ENCODE data around the gene GJA4.
"Not testable (repeated sequence)": the region's sequence is repeated elsewhere in the genome, so short reads cannot be mapped to it uniquely, and the experiment has no call there.

GJA4 gene

GRCh38 chr1:34768856-34769255, 23.9 kb upstream of the GJA4 start:
- Histone ChIP-seq H3K27me3 (ENCODE audit: control insufficient read depth in 1 of 2, insufficient read depth in 2 of 2, low read length in 2 of 2) (peaks cover 0 to 9% of the 10 kb centered on the region in 2 donors), H3K27ac (ENCODE audit: low read length) (no peak overlapping the region), H3K36me3 (ENCODE audit: control insufficient read depth in 2 of 2, insufficient read depth in 2 of 2, low read length in 2 of 2) (no peaks in the 10 kb centered on the region), H3K4me1 (ENCODE audit: control insufficient read depth, insufficient read depth, low read length) (no peaks in the 10 kb centered on the region), H3K9ac (ENCODE audit: low read length in 2 of 2) (no peak overlapping the region), H3K9me3 (ENCODE audit: control insufficient read depth in 2 of 2, low read length in 2 of 2) (peaks cover 0 to 5% of the 10 kb centered on the region in 2 donors), H3K4me3 (ENCODE audit: low read length in 2 of 2) (no peak overlapping the region)

- Histone ChIP-seq H3K9ac (ENCODE audit: low read length in 2 of 2) (no peak overlapping the region), H3K4me3 (ENCODE audit: low read length in 2 of 2) (no peak overlapping the region), H3K27ac (ENCODE audit: low read length) (no peak overlapping the region), H3K36me3 (ENCODE audit: control insufficient read depth in 2 of 2, insufficient read depth in 2 of 2, low read length in 2 of 2) (no peaks in the 10 kb centered on the region), H3K27me3 (ENCODE audit: control insufficient read depth in 1 of 2, insufficient read depth in 2 of 2, low read length in 2 of 2) (peaks cover 0 to 18% of the 10 kb centered on the region in 2 donors), H3K9me3 (ENCODE audit: control insufficient read depth in 2 of 2, low read length in 2 of 2) (no peaks in the 10 kb centered on the region), H3K4me1 (ENCODE audit: control insufficient read depth, insufficient read depth, low read length) (no peaks in the 10 kb centered on the region)
Observed at GRCh38 chr1:34770891-34771504, 21.8 kb upstream of the GJA4 start.

GRCh38 chr1:34771573-34772371, 21.0 kb upstream of the GJA4 start:
- no peak overlapping the region for H3K4me3 ChIP-seq (ENCODE audit: low read length in 2 of 2)
- no peak overlapping the region for H3K9ac ChIP-seq (ENCODE audit: low read length in 2 of 2)
- no peaks in the 10 kb centered on the region for H3K36me3 ChIP-seq (ENCODE audit: control insufficient read depth in 2 of 2, insufficient read depth in 2 of 2, low read length in 2 of 2)
- H3K9me3 ChIP-seq (ENCODE audit: control insufficient read depth in 2 of 2, low read length in 2 of 2), result no peaks in the 10 kb centered on the region
- no peak overlapping the region for H3K27ac ChIP-seq (ENCODE audit: low read length)
- H3K4me1 ChIP-seq (ENCODE audit: control insufficient read depth, insufficient read depth, low read length), result no peaks in the 10 kb centered on the region
- H3K27me3 ChIP-seq (ENCODE audit: control insufficient read depth in 1 of 2, insufficient read depth in 2 of 2, low read length in 2 of 2), result peaks cover 4 to 19% of the 10 kb centered on the region in 2 donors

- not testable (repeated sequence) for H3K36me3 ChIP-seq (ENCODE audit: control insufficient read depth in 2 of 2, insufficient read depth in 2 of 2, low read length in 2 of 2); H3K4me3 ChIP-seq (ENCODE audit: low read length in 2 of 2); H3K4me1 ChIP-seq (ENCODE audit: control insufficient read depth, insufficient read depth, low read length); H3K27ac ChIP-seq (ENCODE audit: low read length); H3K9ac ChIP-seq (ENCODE audit: low read length in 2 of 2); H3K9me3 ChIP-seq (ENCODE audit: control insufficient read depth in 2 of 2, low read length in 2 of 2)
- H3K27me3 ChIP-seq (ENCODE audit: control insufficient read depth in 1 of 2, insufficient read depth in 2 of 2, low read length in 2 of 2), result peaks cover 12 to 25% of the 10 kb centered on the region in 2 donors
Observed at GRCh38 chr1:34773114-34773513, 19.7 kb upstream of the GJA4 start.

- Histone ChIP-seq H3K36me3 (ENCODE audit: control insufficient read depth in 2 of 2, insufficient read depth in 2 of 2, low read length in 2 of 2) (no peaks in the 10 kb centered on the region), H3K9ac (ENCODE audit: low read length in 2 of 2) (no peak overlapping the region), H3K27ac (ENCODE audit: low read length) (no peak overlapping the region), H3K4me1 (ENCODE audit: control insufficient read depth, insufficient read depth, low read length) (no peaks in the 10 kb centered on the region), H3K27me3 (ENCODE audit: control insufficient read depth in 1 of 2, insufficient read depth in 2 of 2, low read length in 2 of 2) (peaks cover 22 to 29% of the 10 kb centered on the region in 2 donors), H3K9me3 (ENCODE audit: control insufficient read depth in 2 of 2, low read length in 2 of 2) (no peaks in the 10 kb centered on the region), H3K4me3 (ENCODE audit: low read length in 2 of 2) (no peak overlapping the region)
Observed at GRCh38 chr1:34774957-34775356, 17.8 kb upstream of the GJA4 start.

- Histone ChIP-seq H3K9me3 (ENCODE audit: control insufficient read depth in 2 of 2, low read length in 2 of 2) (no peaks in the 10 kb centered on the region), H3K27ac (ENCODE audit: low read length) (no peak overlapping the region), H3K4me1 (ENCODE audit: control insufficient read depth, insufficient read depth, low read length) (peaks cover 10% of the 10 kb centered on the region), H3K27me3 (ENCODE audit: control insufficient read depth in 1 of 2, insufficient read depth in 2 of 2, low read length in 2 of 2) (peaks cover 40 to 41% of the 10 kb centered on the region in 2 donors), H3K36me3 (ENCODE audit: control insufficient read depth in 2 of 2, insufficient read depth in 2 of 2, low read length in 2 of 2) (no peaks in the 10 kb centered on the region), H3K9ac (ENCODE audit: low read length in 2 of 2) (no peak overlapping the region), H3K4me3 (ENCODE audit: low read length in 2 of 2) (no peak overlapping the region)
Observed at GRCh38 chr1:34776911-34777310, 15.9 kb upstream of the GJA4 start.

GRCh38 chr1:34777519-34778321, 15.1 kb upstream of the GJA4 start:
- H3K4me1 ChIP-seq (ENCODE audit: control insufficient read depth, insufficient read depth, low read length), result peaks cover 10% of the 10 kb centered on the region
- no peak overlapping the region for H3K9ac ChIP-seq (ENCODE audit: low read length in 2 of 2)
- no peaks in the 10 kb centered on the region for H3K9me3 ChIP-seq (ENCODE audit: control insufficient read depth in 2 of 2, low read length in 2 of 2)
- no peak overlapping the region for H3K4me3 ChIP-seq (ENCODE audit: low read length in 2 of 2)
- no peaks in the 10 kb centered on the region for H3K36me3 ChIP-seq (ENCODE audit: control insufficient read depth in 2 of 2, insufficient read depth in 2 of 2, low read length in 2 of 2)
- peaks cover 48 to 49% of the 10 kb centered on the region in 2 donors for H3K27me3 ChIP-seq (ENCODE audit: control insufficient read depth in 1 of 2, insufficient read depth in 2 of 2, low read length in 2 of 2)
- no peak overlapping the region for H3K27ac ChIP-seq (ENCODE audit: low read length)

GRCh38 chr1:34778381-34778780, 14.4 kb upstream of the GJA4 start:
- H3K27ac ChIP-seq (ENCODE audit: low read length), result no peak overlapping the region

GRCh38 chr1:34779005-34779404, 13.8 kb upstream of the GJA4 start:
- Histone ChIP-seq H3K9ac (ENCODE audit: low read length in 2 of 2) (no peak overlapping the region), H3K9me3 (ENCODE audit: control insufficient read depth in 2 of 2, low read length in 2 of 2) (no peaks in the 10 kb centered on the region), H3K27ac (ENCODE audit: low read length) (no peak overlapping the region), H3K36me3 (ENCODE audit: control insufficient read depth in 2 of 2, insufficient read depth in 2 of 2, low read length in 2 of 2) (no peaks in the 10 kb centered on the region), H3K4me1 (ENCODE audit: control insufficient read depth, insufficient read depth, low read length) (peaks cover 10% of the 10 kb centered on the region), H3K27me3 (ENCODE audit: control insufficient read depth in 1 of 2, insufficient read depth in 2 of 2, low read length in 2 of 2) (peaks cover 52 to 57% of the 10 kb centered on the region in 2 donors), H3K4me3 (ENCODE audit: low read length in 2 of 2) (no peak overlapping the region)

More at GRCh38 chr1:34778381-34778780, 14.4 kb upstream of the GJA4 start:
- Histone ChIP-seq H3K36me3 (ENCODE audit: control insufficient read depth in 2 of 2, insufficient read depth in 2 of 2, low read length in 2 of 2) (no peaks in the 10 kb centered on the region), H3K9ac (ENCODE audit: low read length in 2 of 2) (no peak overlapping the region), H3K4me1 (ENCODE audit: control insufficient read depth, insufficient read depth, low read length) (peaks cover 10% of the 10 kb centered on the region), H3K4me3 (ENCODE audit: low read length in 2 of 2) (no peak overlapping the region), H3K27me3 (ENCODE audit: control insufficient read depth in 1 of 2, insufficient read depth in 2 of 2, low read length in 2 of 2) (peaks cover 50 to 56% of the 10 kb centered on the region in 2 donors), H3K9me3 (ENCODE audit: control insufficient read depth in 2 of 2, low read length in 2 of 2) (no peaks in the 10 kb centered on the region)

- H3K36me3 ChIP-seq (ENCODE audit: control insufficient read depth in 2 of 2, insufficient read depth in 2 of 2, low read length in 2 of 2), result no peaks in the 10 kb centered on the region
- H3K27ac ChIP-seq (ENCODE audit: low read length), result no peak overlapping the region
- peaks cover 10% of the 10 kb centered on the region for H3K4me1 ChIP-seq (ENCODE audit: control insufficient read depth, insufficient read depth, low read length)
- H3K9me3 ChIP-seq (ENCODE audit: control insufficient read depth in 2 of 2, low read length in 2 of 2), result no peaks in the 10 kb centered on the region
- no peak overlapping the region for H3K4me3 ChIP-seq (ENCODE audit: low read length in 2 of 2)
- peaks cover 48 to 57% of the 10 kb centered on the region in 2 donors for H3K27me3 ChIP-seq (ENCODE audit: control insufficient read depth in 1 of 2, insufficient read depth in 2 of 2, low read length in 2 of 2)
- H3K9ac ChIP-seq (ENCODE audit: low read length in 2 of 2), result no peak overlapping the region
Observed at GRCh38 chr1:34779526-34779925, 13.3 kb upstream of the GJA4 start.
